ENCODE results near the gene PLEK.
"Not testable (repeated sequence)": the region's sequence is repeated elsewhere in the genome, so short reads cannot be mapped to it uniquely, and the experiment has no call there.

PLEK gene

GRCh38 chr2:68387408-68388350 lies 22.6 kb downstream of the PLEK start:
- ATAC-seq = peak; percentile 64
- Mint-ChIP-seq H3K4me3 (peak overlapping the region; percentile 66), H3K4me1 (peaks cover 81% of the 10 kb centered on the region), H3K36me3 (peaks cover 83% of the 10 kb centered on the region), H3K9me3 (no peaks in the 10 kb centered on the region), H3K27ac (peak overlapping the region; percentile 92)
- DNase-seq (ENCODE audit: low spot score in 2 of 2) = no peak

DNA sequence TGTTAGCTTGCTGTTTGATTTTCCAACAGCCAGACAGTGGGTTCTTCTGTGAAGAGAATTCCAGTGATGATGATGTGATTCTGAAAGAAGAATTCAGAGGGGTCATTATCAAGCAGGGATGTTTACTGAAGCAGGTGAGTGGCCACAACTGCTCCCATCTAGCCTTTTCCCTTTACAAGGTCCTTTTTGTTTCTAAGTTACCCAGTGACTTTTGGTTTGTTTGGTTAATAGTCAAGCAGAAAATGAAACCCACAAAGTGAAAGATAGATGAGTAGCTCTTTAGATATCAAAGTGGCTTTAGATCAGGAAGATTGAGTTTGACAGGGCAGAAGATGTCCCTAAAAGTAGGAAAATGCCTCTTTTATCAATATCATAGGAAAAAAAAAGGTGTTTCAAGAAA lies 23.3 kb downstream of the PLEK start:
- Mint-ChIP-seq H3K4me3 (peak overlapping the region; percentile 66), H3K27ac (peak overlapping the region; percentile 92), H3K9me3 (no peaks in the 10 kb centered on the region), H3K36me3 (peaks cover 86% of the 10 kb centered on the region), H3K4me1 (peaks cover 75% of the 10 kb centered on the region)
- no peak for DNase-seq (ENCODE audit: low spot score in 2 of 2)
- ATAC-seq = peak; percentile 46

DNA sequence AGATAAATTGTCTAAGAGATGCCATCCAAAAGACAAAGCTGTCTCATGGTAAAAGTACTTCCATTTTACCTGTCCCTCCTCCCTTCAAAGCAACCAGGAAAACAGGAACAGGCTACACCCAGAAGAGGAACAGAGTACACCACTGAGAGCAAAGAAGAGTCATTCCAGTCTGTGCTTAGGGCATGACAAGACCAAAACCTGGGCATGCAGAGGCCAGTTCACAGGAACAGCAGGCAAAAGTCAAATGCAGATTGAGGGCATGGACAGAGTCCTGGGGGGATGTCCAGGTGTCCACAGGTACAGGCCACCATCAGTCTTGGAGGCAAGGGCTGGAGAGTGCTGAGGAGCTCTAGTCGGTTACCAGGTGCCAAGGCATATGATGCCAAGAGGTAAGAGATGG lies 23.7 kb downstream of the PLEK start:
- H3K9me3 Mint-ChIP-seq = no peaks in the 10 kb centered on the region
- peak overlapping the region; percentile 92 for H3K27ac Mint-ChIP-seq
- no peak for ATAC-seq

GRCh38 chr2:68390114-68390513 lies 25.0 kb downstream of the PLEK start:
- peaks cover 91% of the 10 kb centered on the region for H3K36me3 Mint-ChIP-seq
- H3K4me1 Mint-ChIP-seq = peaks cover 69% of the 10 kb centered on the region
- no peaks in the 10 kb centered on the region for H3K9me3 Mint-ChIP-seq
- no peak overlapping the region for H3K4me3 Mint-ChIP-seq
- H3K27ac Mint-ChIP-seq = no peak overlapping the region
- no peak for DNase-seq (ENCODE audit: low spot score in 2 of 2)
- no peak for ATAC-seq

More for the DNA sequence above, 23.7 kb downstream of the PLEK start:
- H3K4me3 Mint-ChIP-seq = peak overlapping the region; percentile 66
- H3K4me1 Mint-ChIP-seq = peaks cover 72% of the 10 kb centered on the region
- no peak for DNase-seq (ENCODE audit: low spot score in 2 of 2)
- peaks cover 88% of the 10 kb centered on the region for H3K36me3 Mint-ChIP-seq

GRCh38 chr2:68390586-68390985 lies 25.5 kb downstream of the PLEK start:
- Mint-ChIP-seq H3K27ac (no peak overlapping the region), H3K9me3 (no peaks in the 10 kb centered on the region), H3K4me3 (no peak overlapping the region), H3K4me1 (peaks cover 64% of the 10 kb centered on the region), H3K36me3 (peaks cover 91% of the 10 kb centered on the region)
- no peak for ATAC-seq
- no peak for DNase-seq (ENCODE audit: low spot score in 2 of 2)

GRCh38 chr2:68391099-68391498 lies 26.0 kb downstream of the PLEK start:
- no peak overlapping the region for H3K27ac Mint-ChIP-seq
- no peak for ATAC-seq
- no peaks in the 10 kb centered on the region for H3K9me3 Mint-ChIP-seq
- H3K4me1 Mint-ChIP-seq = peaks cover 62% of the 10 kb centered on the region
- no peak overlapping the region for H3K4me3 Mint-ChIP-seq
- no peak for DNase-seq (ENCODE audit: low spot score in 2 of 2)
- peaks cover 91% of the 10 kb centered on the region for H3K36me3 Mint-ChIP-seq

- no peak overlapping the region for H3K4me3 Mint-ChIP-seq
- H3K9me3 Mint-ChIP-seq = no peaks in the 10 kb centered on the region
- peaks cover 91% of the 10 kb centered on the region for H3K36me3 Mint-ChIP-seq
- peaks cover 61% of the 10 kb centered on the region for H3K4me1 Mint-ChIP-seq
- ATAC-seq = no peak
- DNase-seq (ENCODE audit: low spot score in 2 of 2) = no peak
- peak overlapping the region; percentile 5 for H3K27ac Mint-ChIP-seq
These were observed 26.8 kb downstream of the PLEK start for GRCh38 chr2:68391869-68392268.

- ATAC-seq (no peak), DNase-seq (ENCODE audit: low spot score in 2 of 2) (no peak)
- Mint-ChIP-seq H3K4me1 (peaks cover 50% of the 10 kb centered on the region), H3K27ac (peak overlapping the region; percentile 30), H3K9me3 (peaks cover 6% of the 10 kb centered on the region), H3K36me3 (peaks cover 86% of the 10 kb centered on the region), H3K4me3 (no peak overlapping the region)
These were observed 31.0 kb downstream of the PLEK start for GRCh38 chr2:68396093-68396492.

GRCh38 chr2:68397704-68398263 lies 32.7 kb downstream of the PLEK start:
- H3K9me3 Mint-ChIP-seq = peaks cover 13% of the 10 kb centered on the region
- H3K36me3 Mint-ChIP-seq = peaks cover 72% of the 10 kb centered on the region
- not testable (repeated sequence) for H3K4me3 Mint-ChIP-seq; ATAC-seq; H3K27ac Mint-ChIP-seq; DNase-seq (ENCODE audit: low spot score in 2 of 2)
- H3K4me1 Mint-ChIP-seq = peaks cover 55% of the 10 kb centered on the region

- ATAC-seq = peak; percentile 58
- H3K27ac Mint-ChIP-seq = peak overlapping the region; percentile 79
- H3K36me3 Mint-ChIP-seq = peaks cover 19% of the 10 kb centered on the region
- peaks cover 75% of the 10 kb centered on the region for H3K4me1 Mint-ChIP-seq
- peak overlapping the region; percentile 29 for H3K4me3 Mint-ChIP-seq
- DNase-seq (ENCODE audit: low spot score in 2 of 2) = no peak
- peaks cover 22% of the 10 kb centered on the region for H3K9me3 Mint-ChIP-seq
These were observed 38.1 kb downstream of the PLEK start for GRCh38 chr2:68403199-68403644.

GRCh38 chr2:68404164-68404563 lies 39.1 kb downstream of the PLEK start:
- ATAC-seq = no peak
- H3K27ac Mint-ChIP-seq = peak overlapping the region; percentile 33
- DNase-seq (ENCODE audit: low spot score in 2 of 2) = no peak
- peaks cover 10% of the 10 kb centered on the region for H3K36me3 Mint-ChIP-seq
- peaks cover 24% of the 10 kb centered on the region for H3K9me3 Mint-ChIP-seq
- H3K4me3 Mint-ChIP-seq = no peak overlapping the region
- peaks cover 73% of the 10 kb centered on the region for H3K4me1 Mint-ChIP-seq

DNA sequence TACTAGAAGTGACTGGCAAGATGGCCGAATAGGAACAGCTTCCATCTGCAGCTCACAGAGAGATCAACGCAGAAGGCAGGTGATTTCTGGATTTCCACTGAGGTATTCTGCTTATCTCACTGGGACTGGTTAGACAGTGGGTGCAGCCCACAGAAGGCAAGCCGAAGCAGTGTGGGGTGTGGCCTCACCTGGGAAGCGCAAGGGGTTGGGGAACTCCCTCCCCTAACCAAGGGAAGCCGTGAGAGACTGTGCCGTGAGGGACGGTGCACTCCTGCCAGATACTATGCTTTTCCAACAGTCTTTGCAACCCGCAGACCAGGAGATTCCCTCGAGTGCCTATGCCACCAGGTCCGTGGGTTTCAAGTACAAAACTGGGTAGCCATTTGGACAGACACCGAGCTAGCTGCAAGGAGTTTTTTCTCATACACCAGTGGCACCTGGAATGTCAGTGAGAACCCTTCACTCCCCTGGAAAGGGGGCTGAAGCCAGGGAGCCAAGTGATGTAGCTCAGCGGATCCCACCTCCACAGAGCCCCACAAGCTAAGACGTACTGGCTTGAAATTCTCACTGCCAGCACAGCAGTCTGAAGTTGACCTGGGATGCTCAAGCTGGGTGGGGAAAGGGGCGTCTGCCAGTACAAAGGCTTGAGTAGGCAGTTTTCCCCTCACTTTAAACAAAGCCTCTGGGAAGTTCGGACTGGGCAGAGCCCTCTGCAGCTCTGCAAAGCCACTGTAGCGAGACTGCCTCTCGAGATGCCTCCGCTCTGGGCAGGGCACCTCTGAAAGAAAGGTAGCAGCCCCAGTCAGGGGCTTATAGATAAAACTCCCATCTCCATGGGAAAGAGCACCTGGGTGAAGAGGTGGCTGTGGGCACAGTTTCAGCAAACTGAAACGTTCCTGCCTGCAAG lies 40.1 kb downstream of the PLEK start:
- Mint-ChIP-seq H3K27ac (peak overlapping the region; percentile 33), H3K36me3 (peaks cover under 1% of the 10 kb centered on the region), H3K9me3 (peaks cover 24% of the 10 kb centered on the region), H3K4me1 (peaks cover 69% of the 10 kb centered on the region), H3K4me3 (no peak overlapping the region)
- DNase-seq (ENCODE audit: low spot score in 2 of 2) (no peak), ATAC-seq (peak; percentile 57)

- no peak for DNase-seq (ENCODE audit: low spot score in 2 of 2)
These were observed 46.5 kb downstream of the PLEK start for GRCh38 chr2:68411397-68412126.

GRCh38 chr2:68412127-68412819 lies 47.2 kb downstream of the PLEK start:
- no peaks in the 10 kb centered on the region for H3K36me3 Mint-ChIP-seq
- H3K9me3 Mint-ChIP-seq = peaks cover 4% of the 10 kb centered on the region
- no peak for DNase-seq (ENCODE audit: low spot score in 2 of 2)
- no peak for ATAC-seq
- peaks cover 54% of the 10 kb centered on the region for H3K4me1 Mint-ChIP-seq
- peak overlapping the region; percentile 69 for H3K27ac Mint-ChIP-seq
- peak overlapping the region; percentile 29 for H3K4me3 Mint-ChIP-seq

More at GRCh38 chr2:68411397-68412126, 46.5 kb downstream of the PLEK start:
- peak overlapping the region; percentile 29 for H3K4me3 Mint-ChIP-seq
- peak overlapping the region; percentile 69 for H3K27ac Mint-ChIP-seq
- ATAC-seq = peak; percentile 51
- no peaks in the 10 kb centered on the region for H3K36me3 Mint-ChIP-seq
- peaks cover 8% of the 10 kb centered on the region for H3K9me3 Mint-ChIP-seq
- peaks cover 54% of the 10 kb centered on the region for H3K4me1 Mint-ChIP-seq
